ENCODE results near the gene SECTM1.

Gene SECTM1

GRCh38 chr17:82314727-82315605 lies 18.6 kb downstream of the SECTM1 start:
- ChIA-PET CTCF (interaction anchor here (1.0 kb wide), 1 partner anchor 15 kb away, joined by 4 read pairs; no protein-coding TSS in a partner anchor), POLR2A (no interaction called here)
- TF ChIP-seq CTCF (IDR thresholded peaks at IDR 0.05; ENCODE audit: insufficient read depth, low read length, missing control alignments): no peak
- DNase-seq (ENCODE audit: low read depth, low spot score): no peak
- no peak overlapping the region for H3K4me3 ChIP-seq (ENCODE audit: low read depth, low read length)

DNA sequence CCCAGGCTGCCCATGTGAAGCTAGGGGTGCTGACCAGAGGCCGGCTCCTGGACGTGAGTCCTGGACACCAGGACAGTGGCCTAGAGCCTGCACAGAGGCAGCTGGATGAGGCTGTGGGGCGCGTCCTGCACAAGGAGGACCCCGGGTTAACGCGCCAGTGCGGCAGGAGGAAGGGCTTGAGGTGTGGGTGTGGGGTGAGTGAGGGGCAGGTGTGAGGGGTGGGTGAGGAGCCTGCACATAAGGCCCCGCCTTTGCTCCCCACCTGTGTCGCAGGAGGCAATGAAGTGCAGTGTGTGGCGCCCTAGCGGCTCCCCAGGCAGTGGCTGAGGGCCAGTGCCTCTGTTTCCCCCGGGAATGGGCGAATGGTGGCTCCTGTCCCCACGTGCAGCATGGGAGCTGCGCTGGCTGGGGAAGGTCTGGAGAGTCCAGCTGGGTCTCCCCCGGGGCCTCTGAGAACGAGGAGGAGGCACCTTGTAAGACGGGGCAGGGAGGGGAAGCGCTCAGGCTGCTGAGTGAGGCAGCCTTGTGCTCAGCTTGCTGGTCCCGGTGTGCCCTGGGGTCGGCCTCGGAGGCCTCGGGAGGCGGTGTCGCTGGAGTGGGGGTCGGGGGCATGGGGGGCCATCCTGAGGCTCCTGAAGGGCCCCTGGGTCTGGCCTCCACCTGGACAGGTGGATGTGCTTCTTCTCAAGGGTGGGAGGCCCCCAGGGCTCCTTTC lies 19.4 kb downstream of the SECTM1 start:
- ChIA-PET POLR2A (no interaction called here), CTCF (interaction anchor here (1.0 kb wide), 1 partner anchor 15 kb away, joined by 4 read pairs; no protein-coding TSS in a partner anchor)
- DNase-seq (ENCODE audit: low read depth, low spot score): no peak

GRCh38 chr17:82313195-82314011 lies 20.2 kb downstream of the SECTM1 start:
- H3K4me3 ChIP-seq (ENCODE audit: low read depth, low read length): no peak overlapping the region
- ChIA-PET POLR2A (no interaction called here), CTCF (interaction anchor here (1.0 kb wide), 1 partner anchor 14 kb away, joined by 4 read pairs; no protein-coding TSS in a partner anchor)
- DNase-seq (ENCODE audit: low read depth, low spot score): no peak
- no peak for TF ChIP-seq CTCF (IDR thresholded peaks at IDR 0.05; ENCODE audit: insufficient read depth, low read length, missing control alignments)

More for the DNA sequence above, 19.4 kb downstream of the SECTM1 start:
- TF ChIP-seq CTCF (IDR thresholded peaks at IDR 0.05; ENCODE audit: insufficient read depth, low read length, missing control alignments): no peak
- no peak overlapping the region for H3K4me3 ChIP-seq (ENCODE audit: low read depth, low read length)

DNA sequence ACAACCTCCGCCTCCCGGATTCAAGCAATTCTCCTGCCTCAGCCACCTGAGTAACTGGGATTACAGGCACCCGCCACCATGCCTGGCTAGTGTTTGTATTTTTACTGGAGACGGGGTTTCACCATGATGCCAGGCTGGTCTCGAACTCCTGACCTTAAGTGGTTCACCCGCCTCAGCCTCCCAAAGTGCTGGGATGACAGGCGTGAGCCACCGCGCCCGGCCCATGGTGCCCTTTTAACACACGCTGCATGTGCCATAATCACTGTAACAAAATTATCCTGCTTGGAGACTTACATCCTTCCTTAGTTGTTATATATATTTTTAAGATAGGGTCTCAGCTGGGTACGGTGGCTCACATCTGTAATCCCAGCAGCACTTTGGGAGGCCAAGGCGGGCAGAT lies 21.6 kb downstream of the SECTM1 start:
- TF ChIP-seq CTCF (IDR thresholded peaks at IDR 0.05; ENCODE audit: insufficient read depth, low read length, missing control alignments): no peak
- POLR2A ChIA-PET: no interaction called here
- H3K4me3 ChIP-seq (ENCODE audit: low read depth, low read length): no peak overlapping the region
- no peak for DNase-seq (ENCODE audit: low read depth, low spot score)
- CTCF ChIA-PET: interaction anchor here (1.6 kb wide), 1 partner anchor 9 kb away, joined by 6 read pairs; no protein-coding TSS in a partner anchor

- DNase-seq (ENCODE audit: low read depth, low spot score): no peak
- POLR2A ChIA-PET: no interaction called here
- no peak for TF ChIP-seq CTCF (IDR thresholded peaks at IDR 0.05; ENCODE audit: insufficient read depth, low read length, missing control alignments)
- no peak overlapping the region for H3K4me3 ChIP-seq (ENCODE audit: low read depth, low read length)
- CTCF ChIA-PET: interaction anchor here (1.3 kb wide), 2 partner anchors 10 to 11 kb away, joined by 4 to 9 read pairs; no protein-coding TSS in a partner anchor
These were observed 22.7 kb downstream of the SECTM1 start for GRCh38 chr17:82310877-82311276.
